ENCODE measurements around the gene ANKFY1. TPM values are rescaled to one million over a fixed set of nuclear protein-coding genes. Genes with fewer than 3 reads are reported as not detected.

Gene ANKFY1
- polyA plus RNA-seq, 3 donors: 13.5 to 46.1 (median 21.7) TPM

DNA sequence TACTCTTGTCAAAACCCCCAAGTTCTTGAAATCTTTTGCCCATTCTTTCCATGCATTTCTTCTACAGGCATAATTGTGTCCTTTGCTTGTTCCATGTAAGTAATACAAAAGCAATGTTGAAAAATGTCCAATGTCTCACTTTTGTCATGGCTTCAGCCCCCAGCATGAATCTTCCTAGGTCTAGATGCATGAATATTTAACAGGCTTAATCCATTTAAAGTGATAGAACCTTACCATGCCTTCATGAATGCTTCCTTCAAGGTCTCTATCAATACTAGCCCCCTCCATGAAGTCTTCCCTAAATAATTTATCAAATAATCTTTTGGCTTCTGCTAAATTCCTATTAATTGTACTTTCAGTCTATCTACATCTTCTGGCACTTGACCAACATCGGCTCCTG is 46.1 kb upstream of the ANKFY1 start:
- DNase-seq: no peak
- H3K36me3 ChIP-seq (replicated peaks in 1 of 2; ENCODE audit: control insufficient read depth in 1 of 2, insufficient read depth in 2 of 2, low read length in 2 of 2): peaks cover 9 to 26% of the 10 kb centered on the region in 2 donors
- H3K9me3 ChIP-seq (replicated peaks in 1 of 2; ENCODE audit: control insufficient read depth in 1 of 2, insufficient read depth in 1 of 2, low read length in 2 of 2): no peaks in the 10 kb centered on the region
- no peaks in the 10 kb centered on the region for H3K27me3 ChIP-seq (ENCODE audit: control insufficient read depth in 2 of 2, insufficient read depth in 2 of 2, low read length in 2 of 2)
- intact Hi-C loops (cut with micrococcal nuclease): no loop called here
- H4K20me1 ChIP-seq (ENCODE audit: insufficient read depth, low read length): peaks cover 93% of the 10 kb centered on the region
- H3K9ac ChIP-seq (ENCODE audit: insufficient read depth, low read length, poor library complexity, severe bottlenecking): no peak overlapping the region
- Mint-ChIP-seq H3K9me3 (no peaks in the 10 kb centered on the region), H3K27ac (no peak overlapping the region), H3K4me3 (no peak overlapping the region), H3K27me3 (ENCODE audit: low read depth in 3 of 3) (no peaks in the 10 kb centered on the region), H3K4me1 (peaks cover 32% of the 10 kb centered on the region), H3K36me3 (peaks cover 17 to 32% of the 10 kb centered on the region in 2 donors)
- H3K4me2 ChIP-seq (replicated peaks; ENCODE audit: extremely low read depth, low read length, poor library complexity, severe bottlenecking): no peak overlapping the region
- no CpG with 5 or more reads among the region's 1 CpG for WGBS (ENCODE audit: insufficient coverage)
- H2AFZ ChIP-seq (ENCODE audit: insufficient read depth, low read depth, low read length, poor library complexity, severe bottlenecking): no peak overlapping the region
- H3K4me1 ChIP-seq (ENCODE audit: control insufficient read depth in 1 of 2, insufficient read depth in 2 of 2, low read length in 2 of 2): peaks cover 6 to 13% of the 10 kb centered on the region in 2 donors
- H3K4me3 ChIP-seq (replicated peaks in 1 of 3; ENCODE audit: low read depth in 2 of 3, low read length in 3 of 3): no peak overlapping the region
- TF ChIP-seq, protein P1, sequence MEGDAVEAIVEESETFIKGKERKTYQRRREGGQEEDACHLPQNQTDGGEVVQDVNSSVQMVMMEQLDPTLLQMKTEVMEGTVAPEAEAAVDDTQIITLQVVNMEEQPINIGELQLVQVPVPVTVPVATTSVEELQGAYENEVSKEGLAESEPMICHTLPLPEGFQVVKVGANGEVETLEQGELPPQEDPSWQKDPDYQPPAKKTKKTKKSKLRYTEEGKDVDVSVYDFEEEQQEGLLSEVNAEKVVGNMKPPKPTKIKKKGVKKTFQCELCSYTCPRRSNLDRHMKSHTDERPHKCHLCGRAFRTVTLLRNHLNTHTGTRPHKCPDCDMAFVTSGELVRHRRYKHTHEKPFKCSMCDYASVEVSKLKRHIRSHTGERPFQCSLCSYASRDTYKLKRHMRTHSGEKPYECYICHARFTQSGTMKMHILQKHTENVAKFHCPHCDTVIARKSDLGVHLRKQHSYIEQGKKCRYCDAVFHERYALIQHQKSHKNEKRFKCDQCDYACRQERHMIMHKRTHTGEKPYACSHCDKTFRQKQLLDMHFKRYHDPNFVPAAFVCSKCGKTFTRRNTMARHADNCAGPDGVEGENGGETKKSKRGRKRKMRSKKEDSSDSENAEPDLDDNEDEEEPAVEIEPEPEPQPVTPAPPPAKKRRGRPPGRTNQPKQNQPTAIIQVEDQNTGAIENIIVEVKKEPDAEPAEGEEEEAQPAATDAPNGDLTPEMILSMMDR (IDR thresholded peaks at IDR 0.05): no peak
- H3K79me2 ChIP-seq (ENCODE audit: insufficient read depth, low read length): peaks cover 67% of the 10 kb centered on the region
- peak overlapping the region in 1 of 2 donors; percentile 11 for H3K27ac ChIP-seq (ENCODE audit: low read depth in 1 of 2, low read length in 2 of 2)

DNA sequence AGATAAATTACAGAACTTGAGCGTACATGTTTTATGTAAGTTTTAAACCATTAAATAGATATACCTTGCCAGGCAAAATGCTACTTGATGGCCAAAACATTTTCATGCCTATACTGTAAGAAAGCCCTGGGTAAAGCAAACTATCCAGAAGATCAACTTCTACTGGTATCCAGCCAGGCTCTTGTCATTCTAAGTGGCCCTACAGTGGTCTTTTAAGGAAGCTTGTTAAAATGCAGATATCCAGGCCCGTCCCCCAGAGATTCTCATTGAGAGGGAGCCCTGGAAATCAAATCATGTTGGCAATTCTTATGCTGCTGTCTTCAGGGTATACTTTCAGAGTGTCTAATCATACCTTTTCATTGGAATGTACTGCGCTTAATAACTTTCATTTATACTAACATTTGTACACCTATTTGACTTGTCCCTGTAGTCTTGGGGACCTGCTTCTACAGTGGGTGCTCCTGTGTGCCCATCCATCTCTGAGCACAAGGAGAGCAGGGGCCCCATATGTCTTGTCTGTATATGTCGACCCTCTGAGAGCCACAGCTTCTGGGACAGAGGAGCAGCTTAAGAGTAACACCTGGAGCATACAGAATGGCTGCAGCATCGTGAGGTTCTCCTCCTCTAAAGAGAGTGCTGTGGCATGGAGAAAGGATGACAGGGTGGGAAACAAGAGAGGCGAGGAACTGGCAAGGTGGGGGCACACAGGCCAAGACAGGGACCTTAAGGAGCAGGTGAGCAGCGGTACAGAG is 43.6 kb upstream of the ANKFY1 start:
- Histone ChIP-seq H3K4me2 (replicated peaks; ENCODE audit: extremely low read depth, low read length, poor library complexity, severe bottlenecking) (no peak overlapping the region), H3K27me3 (ENCODE audit: control insufficient read depth in 2 of 2, insufficient read depth in 2 of 2, low read length in 2 of 2) (no peaks in the 10 kb centered on the region), H3K79me2 (ENCODE audit: insufficient read depth, low read length) (peaks cover 54% of the 10 kb centered on the region), H4K20me1 (ENCODE audit: insufficient read depth, low read length) (peaks cover 85% of the 10 kb centered on the region), H3K4me1 (ENCODE audit: control insufficient read depth in 1 of 2, insufficient read depth in 2 of 2, low read length in 2 of 2) (no peaks in the 10 kb centered on the region), H3K9me3 (replicated peaks in 1 of 2; ENCODE audit: control insufficient read depth in 1 of 2, insufficient read depth in 1 of 2, low read length in 2 of 2) (no peaks in the 10 kb centered on the region), H3K9ac (ENCODE audit: insufficient read depth, low read length, poor library complexity, severe bottlenecking) (no peak overlapping the region), H2AFZ (ENCODE audit: insufficient read depth, low read depth, low read length, poor library complexity, severe bottlenecking) (no peak overlapping the region), H3K27ac (ENCODE audit: low read depth in 1 of 2, low read length in 2 of 2) (no peak overlapping the region), H3K4me3 (replicated peaks in 1 of 3; ENCODE audit: low read depth in 2 of 3, low read length in 3 of 3) (no peak overlapping the region), H3K36me3 (replicated peaks in 1 of 2; ENCODE audit: control insufficient read depth in 1 of 2, insufficient read depth in 2 of 2, low read length in 2 of 2) (peaks cover 13 to 44% of the 10 kb centered on the region in 2 donors)
- Mint-ChIP-seq H3K27me3 (ENCODE audit: low read depth in 3 of 3) (no peaks in the 10 kb centered on the region), H3K4me3 (no peak overlapping the region), H3K9me3 (no peaks in the 10 kb centered on the region), H3K36me3 (peaks cover 24 to 39% of the 10 kb centered on the region in 2 donors), H3K27ac (no peak overlapping the region), H3K4me1 (peaks cover 9% of the 10 kb centered on the region)
- no peak for DNase-seq
- TF ChIP-seq, protein P1 (IDR thresholded peaks at IDR 0.05): no peak
- intact Hi-C loops (cut with micrococcal nuclease): no loop called here
- 94% methylated on average over 5 of the region's 7 CpGs for WGBS (ENCODE audit: insufficient coverage)
